ENCODE data around the gene MGA. TPM values are rescaled to one million over a fixed set of nuclear protein-coding genes. Genes with fewer than 3 reads are reported as not detected.

Gene MGA
- total RNA-seq, 1 experiment from 2014 or later = 38.5 TPM

DNA sequence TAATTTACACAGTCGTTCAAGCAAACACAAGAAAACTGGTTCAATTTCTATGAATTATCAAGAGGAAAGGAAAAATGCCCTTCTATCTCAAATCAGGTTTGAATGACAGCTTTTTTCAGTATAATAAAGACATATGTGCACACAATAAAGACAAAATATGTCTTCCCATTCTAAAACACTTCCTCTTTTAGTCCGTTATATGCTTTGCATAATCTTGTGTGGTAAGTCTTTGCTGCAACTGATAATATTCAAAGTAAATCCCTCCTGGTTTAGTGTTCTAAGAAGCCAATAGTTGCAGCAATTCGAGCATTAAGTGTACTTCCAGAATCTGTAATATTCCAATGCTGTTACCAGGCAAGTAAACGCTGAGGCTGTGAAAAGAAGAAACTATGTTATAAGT is 70.3 kb downstream of the MGA start:
- POLR2A ChIA-PET (ENCODE audit: unreplicated experiment) = no interaction called here

DNA sequence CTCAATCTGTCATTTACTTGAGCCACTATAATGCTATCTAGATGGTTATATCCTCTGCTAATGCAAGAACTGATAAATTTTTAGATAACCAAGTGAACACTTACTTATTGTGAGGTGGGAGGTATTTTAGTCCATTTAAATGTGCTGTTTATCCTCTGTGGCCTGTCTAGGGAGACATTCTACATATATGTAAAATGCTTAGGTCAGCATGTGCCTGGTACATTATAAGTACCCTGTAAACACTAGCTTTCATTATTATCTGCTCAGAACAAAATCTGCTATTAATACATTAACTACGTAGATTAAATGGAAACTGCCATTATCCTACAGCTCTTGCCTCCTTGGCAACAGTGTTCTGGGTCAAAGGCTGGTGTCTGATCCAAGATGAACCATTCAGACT is 72.3 kb downstream of the MGA start:
- Histone ChIP-seq H2AFZ (no peak overlapping the region), H3K36me3 (ENCODE audit: low read depth) (no peaks in the 10 kb centered on the region), H3K27me3 (ENCODE audit: insufficient read depth, low read depth) (no peaks in the 10 kb centered on the region), H3K4me2 (no peak overlapping the region), H3F3A (ENCODE audit: insufficient read depth, low read depth) (0 out of 2 replicates have a peak, but pooled peaks cover 4% of the 10 kb centered on the region), H3K9me2 (ENCODE audit: insufficient read depth) (no peaks in the 10 kb centered on the region), H3K79me2 (ENCODE audit: low read depth) (no peaks in the 10 kb centered on the region), H4K20me1 (ENCODE audit: insufficient read depth) (no peaks in the 10 kb centered on the region), H3K9me3 (ENCODE audit: insufficient read depth, low read depth) (no peaks in the 10 kb centered on the region), H3K27ac (no peak overlapping the region), H3K4me3 (no peak overlapping the region), H3K4me1 (replicated peaks; ENCODE audit: insufficient read depth) (no peaks in the 10 kb centered on the region)
- ChIA-PET CTCF (no interaction called here), POLR2A (ENCODE audit: unreplicated experiment) (no interaction called here)
- no peak for TF ChIP-seq CTCF (conservative IDR thresholded peaks at IDR 0.05)
- no peak for TF ChIP-seq EZH2 (IDR thresholded peaks at IDR 0.05; ENCODE audit: low read depth)
- DNase-seq = no peak
- BruUV-seq (replicated peaks) = no TSS peak
- intact Hi-C loops (cut with micrococcal nuclease; ENCODE audit: unreplicated experiment) = no loop called here

More for the DNA sequence above, 70.3 kb downstream of the MGA start:
- no TSS peak for BruUV-seq (replicated peaks)
- no peaks in the 10 kb centered on the region for H3K27me3 ChIP-seq (ENCODE audit: insufficient read depth, low read depth)
- no peaks in the 10 kb centered on the region for H3K9me2 ChIP-seq (ENCODE audit: insufficient read depth)
- no peaks in the 10 kb centered on the region for H3K9me3 ChIP-seq (ENCODE audit: insufficient read depth, low read depth)
- DNase-seq = no peak
- no peaks in the 10 kb centered on the region; the same call in 1 of the 2 replicates for H4K20me1 ChIP-seq (ENCODE audit: insufficient read depth)
- H3K4me1 ChIP-seq (replicated peaks; ENCODE audit: insufficient read depth) = no peaks in the 10 kb centered on the region
- intact Hi-C loops (cut with micrococcal nuclease; ENCODE audit: unreplicated experiment) = no loop called here
- H3K36me3 ChIP-seq (ENCODE audit: low read depth) = no peaks in the 10 kb centered on the region
- H3K27ac ChIP-seq = no peak overlapping the region
- TF ChIP-seq CTCF (conservative IDR thresholded peaks at IDR 0.05) (no peak), EZH2 (IDR thresholded peaks at IDR 0.05; ENCODE audit: low read depth) (no peak)
- H3K4me3 ChIP-seq = no peak overlapping the region
- H3K4me2 ChIP-seq = no peak overlapping the region
- H2AFZ ChIP-seq = no peak overlapping the region
- CTCF ChIA-PET = no interaction called here
- H3K79me2 ChIP-seq (ENCODE audit: low read depth) = no peaks in the 10 kb centered on the region
- H3F3A ChIP-seq (ENCODE audit: insufficient read depth, low read depth) = 0 out of 2 replicates have a peak, but pooled peaks cover 4% of the 10 kb centered on the region

GRCh38 chr15:41734079-41734478 is 73.9 kb downstream of the MGA start:
- CTCF ChIA-PET = no interaction called here
- Histone ChIP-seq H3K9me3 (ENCODE audit: insufficient read depth, low read depth) (no peaks in the 10 kb centered on the region), H3K9me2 (ENCODE audit: insufficient read depth) (no peaks in the 10 kb centered on the region), H3F3A (ENCODE audit: insufficient read depth, low read depth) (0 out of 2 replicates have a peak, but pooled peaks cover 4% of the 10 kb centered on the region), H3K4me2 (no peak overlapping the region), H3K27me3 (ENCODE audit: insufficient read depth, low read depth) (no peaks in the 10 kb centered on the region), H3K4me1 (replicated peaks; ENCODE audit: insufficient read depth) (no peaks in the 10 kb centered on the region), H3K79me2 (ENCODE audit: low read depth) (no peaks in the 10 kb centered on the region), H3K36me3 (ENCODE audit: low read depth) (no peaks in the 10 kb centered on the region), H4K20me1 (ENCODE audit: insufficient read depth) (no peaks in the 10 kb centered on the region), H3K4me3 (no peak overlapping the region), H3K27ac (no peak overlapping the region), H2AFZ (no peak overlapping the region)
- DNase-seq = no peak
- intact Hi-C loops (cut with micrococcal nuclease; ENCODE audit: unreplicated experiment) = no loop called here
- POLR2A ChIA-PET (ENCODE audit: unreplicated experiment) = no interaction called here
- no TSS peak for BruUV-seq (replicated peaks)
- TF ChIP-seq EZH2 (IDR thresholded peaks at IDR 0.05; ENCODE audit: low read depth) = no peak
- TF ChIP-seq CTCF (conservative IDR thresholded peaks at IDR 0.05) = no peak
